Body of pancreas (tissue), 4 donors: ENCODE data around the gene PIEZO1. TPM values are rescaled to one million over a fixed set of nuclear protein-coding genes. Genes with fewer than 3 reads are reported as not detected.
"Not testable (repeated sequence)": the region's sequence is repeated elsewhere in the genome, so short reads cannot be mapped to it uniquely, and the experiment has no call there.

Experiments
- ATAC-seq: fragments of 150-250 bp; one replicate; pipeline ENCODE4 v1.9.1; 2016
- DNase-seq, 4 donors: peaks; one replicate each; pipeline ENCODE4 v3.0.0-alpha.2; 2019
- H3K27ac ChIP-seq, 4 donors: fragments of 200-600 bp; sonication (generic); 1 replicate in 3 of 4; 2 replicates in 1 of 4; pipeline versions ENCODE4 v1.5.1 to v1.6.1; 2016 to 2019; ENCODE audit warnings: mild to moderate bottlenecking in 1 of 4, mixed read lengths in 1 of 4, moderate library complexity in 1 of 4
- H3K27me3 ChIP-seq, 2 donors: fragments of 200-600 bp; sonication (generic); one replicate each; pipeline ENCODE4 v1.6.0; 2016; ENCODE audit warnings: mild to moderate bottlenecking in 1 of 2
- H3K36me3 ChIP-seq, 2 donors: fragments of 200-600 bp; sonication (generic); replicated peaks in 1 of 2; 2 replicates each; pipeline ENCODE4 v1.5.1; 2016; ENCODE audit warnings: low read depth in 2 of 2; ENCODE audit not compliant: insufficient read depth in 1 of 2
- H3K4me1 ChIP-seq: fragments of 200-600 bp; sonication (generic); one replicate; pipeline ENCODE4 v1.6.0; 2016
- H3K4me3 ChIP-seq, 2 donors: fragments of 200-600 bp; sonication (generic); 1 replicate in 1 of 2; 2 replicates in 1 of 2; pipeline ENCODE4 v1.5.1; 2016 to 2019
- H3K9me3 ChIP-seq, 3 donors: fragments of 200-600 bp; sonication (generic); 1 replicate in 2 of 3; 2 replicates in 1 of 3; pipeline ENCODE4 v1.5.1; 2016
- CTCF ChIP-seq, 7 experiments: fragments of 450-650 bp in 4 of 7; fragments of 200-600 bp in 3 of 7; sonication (generic) in 3 of 7; IDR thresholded peaks; one replicate each; pipeline ENCODE4 v1.5.1; 2016 to 2019; ENCODE audit warnings: antibody characterized with exemption in 7 of 7
- POLR2A ChIP-seq, 3 donors: fragments of 450-650 bp; IDR thresholded peaks; one replicate each; pipeline ENCODE4 v1.6.1; 2016; ENCODE audit warnings: antibody characterized with exemption in 3 of 3, mild to moderate bottlenecking in 2 of 3
- WGBS, 2 donors: methylation state at CpG; one replicate each; pipeline ENCODE4 v1.1.5; 2017; 5-methylcytosine and 5-hydroxymethylcytosine counted together
- intact Hi-C: fragments of 100-400 bp; cut with DNase I; formaldehyde crosslinking; loops from one replicate; pipeline ENCODE4 v1.15.1; 2023
- total RNA-seq, 2 donors: library from RNA; depleted of rRNA; stranded (reverse); fragments of >200 nt; gene quantifications; one replicate each; pipeline ENCODE4 v1.1.0, GENCODE V29; 2016

PIEZO1 gene
- total RNA-seq, 2 donors from 2014 or later: 61.0 to 269 TPM

- no peak overlapping the region for H3K27ac ChIP-seq
- WGBS, 2 donors: 71 to 86% methylated on average over 5 to 7 of the region's 7 CpGs
- DNase-seq (no peak), ATAC-seq (no peak)
- peaks cover 0 to 5% of the 10 kb centered on the region in 2 donors for H3K27me3 ChIP-seq
- no peaks in the 10 kb centered on the region for H3K36me3 ChIP-seq
- TF ChIP-seq POLR2A (IDR thresholded peaks at IDR 0.05): no peak
- H3K4me3 ChIP-seq: no peak overlapping the region
- intact Hi-C loops: no loop called here
- H3K4me1 ChIP-seq: peaks cover 10% of the 10 kb centered on the region
- H3K9me3 ChIP-seq: no peaks in the 10 kb centered on the region
Measured at GRCh38 chr16:88789594-88789993, 4.6 kb upstream of the PIEZO1 start.

- H3K36me3 ChIP-seq, H3K9me3 ChIP-seq, H3K27ac ChIP-seq, DNase-seq, intact Hi-C loops, H3K4me3 ChIP-seq, H3K27me3 ChIP-seq, ATAC-seq: not testable (repeated sequence)
- H3K4me1 ChIP-seq: peaks cover 12% of the 10 kb centered on the region
- 91 to 95% methylated on average over 8 of the region's 8 CpGs for WGBS, 2 donors
Measured at GRCh38 chr16:88788749-88789148, 3.7 kb upstream of the PIEZO1 start.

- H3K27ac ChIP-seq: no peak overlapping the region
- no peak for ATAC-seq
- peaks cover 0 to 2% of the 10 kb centered on the region in 2 donors for H3K27me3 ChIP-seq
- H3K4me3 ChIP-seq: no peak overlapping the region
- peaks cover 22% of the 10 kb centered on the region for H3K4me1 ChIP-seq
- no peaks in the 10 kb centered on the region for H3K36me3 ChIP-seq
- intact Hi-C loops: no loop called here
- 72 to 76% methylated on average over 11 of the region's 11 CpGs for WGBS, 2 donors
- H3K9me3 ChIP-seq: no peaks in the 10 kb centered on the region
- DNase-seq: no peak
- TF ChIP-seq CTCF (IDR thresholded peaks at IDR 0.05) (no peak), POLR2A (IDR thresholded peaks at IDR 0.05) (no peak)
Measured at GRCh38 chr16:88787579-88788314, 2.7 kb upstream of the PIEZO1 start.

- peaks cover 40% of the 10 kb centered on the region for H3K4me1 ChIP-seq
- DNase-seq (no peak), ATAC-seq (peak; percentile 39)
- WGBS, 2 donors: 0 to 3% methylated on average over 3 to 6 of the region's 32 CpGs
- TF ChIP-seq CTCF (IDR thresholded peaks at IDR 0.05) (no peak), POLR2A (IDR thresholded peaks at IDR 0.05) (no peak)
- H3K4me3 ChIP-seq: peak overlapping the region in 1 of 2 donors; percentile 54
- intact Hi-C loops: no loop called here
- H3K27me3 ChIP-seq: no peaks in the 10 kb centered on the region
- peak overlapping the region; percentile 88 to 93 (median 92) for H3K27ac ChIP-seq
- H3K36me3 ChIP-seq: no peaks in the 10 kb centered on the region
- no peaks in the 10 kb centered on the region for H3K9me3 ChIP-seq
Measured at GRCh38 chr16:88784856-88785105, 239 bp downstream of the PIEZO1 start.

- 12 to 38% methylated on average over 14 to 65 of the region's 74 CpGs for WGBS, 2 donors
- peak overlapping the region; percentile 88 to 93 (median 92) for H3K27ac ChIP-seq
- H3K36me3 ChIP-seq: no peaks in the 10 kb centered on the region
- ATAC-seq (peak; percentile 80), DNase-seq (peak; percentile 64 to 75 (median 70))
- TF ChIP-seq CTCF (IDR thresholded peaks at IDR 0.05): peak in 5 of 7 experiments; percentile 26 to 40 (median 36)
- TF ChIP-seq POLR2A (IDR thresholded peaks at IDR 0.05): peak; percentile 16 to 45 (median 18)
- H3K4me1 ChIP-seq: peaks cover 41% of the 10 kb centered on the region
- H3K9me3 ChIP-seq: no peaks in the 10 kb centered on the region
- no peaks in the 10 kb centered on the region for H3K27me3 ChIP-seq
- intact Hi-C loops: no loop called here
- peak overlapping the region in 1 of 2 donors; percentile 1 for H3K4me3 ChIP-seq
Measured at GRCh38 chr16:88784074-88784855, 755 bp downstream of the PIEZO1 start.
